NCI-H146 (cell line): ENCODE measurements around the gene TBC1D13.
"Not testable (repeated sequence)": the region's sequence is repeated elsewhere in the genome, so short reads cannot be mapped to it uniquely, and the experiment has no call there.

Experiments used
- DNase-seq: peaks from one replicate; lab custom pipeline; 2025; lab: John Stamatoyannopoulos, UW

The TBC1D13 gene, protein sequence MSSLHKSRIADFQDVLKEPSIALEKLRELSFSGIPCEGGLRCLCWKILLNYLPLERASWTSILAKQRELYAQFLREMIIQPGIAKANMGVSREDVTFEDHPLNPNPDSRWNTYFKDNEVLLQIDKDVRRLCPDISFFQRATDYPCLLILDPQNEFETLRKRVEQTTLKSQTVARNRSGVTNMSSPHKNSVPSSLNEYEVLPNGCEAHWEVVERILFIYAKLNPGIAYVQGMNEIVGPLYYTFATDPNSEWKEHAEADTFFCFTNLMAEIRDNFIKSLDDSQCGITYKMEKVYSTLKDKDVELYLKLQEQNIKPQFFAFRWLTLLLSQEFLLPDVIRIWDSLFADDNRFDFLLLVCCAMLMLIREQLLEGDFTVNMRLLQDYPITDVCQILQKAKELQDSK

GRCh38 chr9:128786681-128787601 is at the start of gene TBC1D13:
TBC1D13 (plus strand) TSS chr9:128787253; CDS start chr9:128787354, 101 bp downstream.
- peak; percentile 72 for DNase-seq

DNA sequence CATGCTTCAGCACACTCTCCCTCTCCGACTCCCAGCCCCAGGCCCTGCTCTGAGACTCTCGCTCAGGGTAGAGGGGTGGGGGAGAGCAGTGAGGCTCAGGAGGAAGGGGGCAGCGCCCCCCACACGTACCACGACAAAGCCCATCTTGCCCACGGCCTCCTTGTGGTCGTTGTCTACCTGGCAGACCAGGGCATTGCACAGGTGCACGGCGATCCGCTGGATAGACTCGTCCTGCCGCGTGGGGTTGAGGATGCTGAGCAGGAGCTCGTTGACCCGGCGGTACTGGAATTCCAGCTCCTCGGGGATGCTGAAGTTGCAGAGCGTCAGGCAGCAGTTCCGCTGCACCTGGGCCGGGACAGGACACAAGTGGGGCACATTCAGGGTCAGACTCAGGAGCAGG is 44.7 kb upstream of the TBC1D13 start:
- DNase-seq, result no peak

- no peak for DNase-seq
Observed at GRCh38 chr9:128743421-128743820, 43.6 kb upstream of the TBC1D13 start.

DNA sequence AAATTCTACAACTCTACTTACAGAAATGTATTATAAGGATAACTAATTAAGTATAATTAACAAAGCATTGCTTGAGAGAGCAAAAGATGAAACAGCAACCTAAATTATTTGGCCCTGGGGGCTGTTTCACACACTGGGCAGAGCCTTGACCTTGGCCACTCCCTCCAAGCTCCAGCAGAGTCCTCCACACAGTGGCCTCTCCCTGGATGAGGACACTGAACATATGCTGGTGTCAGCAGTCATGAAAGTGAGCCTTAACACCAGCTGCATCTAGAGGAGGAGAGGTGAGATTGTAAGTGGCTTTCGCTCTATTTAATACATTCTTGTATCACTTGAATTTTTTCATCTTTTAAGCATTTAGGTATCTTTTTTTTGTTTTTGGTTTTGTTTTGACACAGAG is 39.8 kb upstream of the TBC1D13 start:
- no peak for DNase-seq

- DNase-seq, result no peak
Observed at GRCh38 chr9:128750926-128751595, 36.0 kb upstream of the TBC1D13 start.

DNA sequence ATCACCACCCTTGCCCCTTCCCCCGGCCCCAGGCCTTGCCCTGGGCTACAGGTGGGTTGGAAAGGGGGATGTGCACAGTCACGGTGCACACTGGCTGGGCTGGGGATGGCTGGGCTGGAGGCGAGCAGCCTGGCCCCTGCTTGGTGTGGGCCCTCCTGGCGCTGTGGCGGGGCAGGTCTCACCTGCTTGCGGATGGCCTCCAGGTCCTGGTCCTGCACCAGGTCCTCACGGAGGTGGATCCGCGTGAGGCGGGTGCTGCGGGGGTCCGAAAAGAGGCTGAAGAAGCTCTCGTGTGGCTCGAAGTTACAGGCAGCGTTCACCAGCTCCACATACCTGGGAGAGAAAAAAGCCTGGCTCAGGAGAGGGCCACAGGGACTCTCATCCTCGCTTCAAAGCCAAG is 33.4 kb upstream of the TBC1D13 start:
- DNase-seq, result no peak

- no peak for DNase-seq
Observed at GRCh38 chr9:128757602-128758001, 29.5 kb upstream of the TBC1D13 start.

- no peak for DNase-seq
Observed at GRCh38 chr9:128762671-128763449, 24.2 kb upstream of the TBC1D13 start.

GRCh38 chr9:128764361-128764760 is 22.7 kb upstream of the TBC1D13 start:
- no peak for DNase-seq

GRCh38 chr9:128765499-128765898 is 21.6 kb upstream of the TBC1D13 start:
- no peak for DNase-seq

DNA sequence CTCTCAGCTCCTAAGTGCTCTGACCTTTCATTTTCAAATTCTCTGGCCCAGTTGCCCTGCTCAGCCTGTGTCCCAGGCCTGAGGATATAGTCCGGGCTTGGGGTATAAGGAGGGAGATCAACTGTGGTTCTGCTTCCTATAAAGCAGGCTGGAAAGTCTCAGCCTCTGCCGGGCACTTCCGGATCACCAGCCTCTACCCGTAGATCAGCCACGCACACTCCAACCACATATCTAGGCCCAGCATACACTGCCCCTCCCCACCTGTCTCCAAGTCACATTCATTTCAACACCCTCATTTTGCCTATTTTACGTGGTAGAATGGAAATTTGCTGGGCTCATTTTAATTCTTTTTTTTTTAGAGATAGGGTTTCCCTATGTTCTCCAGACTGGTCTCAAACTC is 18.4 kb upstream of the TBC1D13 start:
- DNase-seq, result no peak

DNA sequence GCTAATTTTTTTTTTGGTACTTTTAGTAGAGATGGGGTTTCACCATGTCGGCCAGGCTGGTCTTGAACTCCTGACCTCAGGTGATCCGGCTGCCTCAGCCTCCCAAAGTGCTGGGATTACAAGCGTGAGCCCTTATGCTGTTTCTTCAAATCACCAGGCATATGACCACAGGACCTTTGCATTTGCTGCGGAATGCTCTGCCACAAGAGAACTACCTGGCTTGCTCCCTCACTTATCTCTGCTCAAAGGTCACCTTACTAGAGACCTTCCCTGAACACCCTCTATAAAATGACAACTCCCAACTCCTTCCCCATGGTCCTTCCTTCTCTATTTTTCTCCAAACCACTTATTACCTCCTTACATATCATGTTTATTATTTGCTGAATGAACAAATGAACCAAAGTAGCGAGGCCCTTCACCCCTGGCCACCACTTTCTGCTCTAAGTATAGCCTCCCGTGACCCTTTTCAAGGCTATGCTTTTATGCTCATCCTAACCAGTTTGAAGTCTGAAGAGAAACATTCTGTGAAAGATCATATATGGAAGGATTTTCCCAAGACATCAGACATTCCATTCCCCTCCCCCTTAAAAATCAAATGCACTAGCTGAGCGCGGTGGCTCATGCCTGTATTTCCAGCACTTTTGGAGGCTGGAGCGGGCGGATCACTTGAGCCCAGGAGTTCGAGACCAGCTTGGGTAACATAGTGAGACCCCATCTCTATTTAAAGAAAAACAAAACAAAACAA is 16.6 kb upstream of the TBC1D13 start:
- no peak for DNase-seq

GRCh38 chr9:128771094-128771721 is 15.8 kb upstream of the TBC1D13 start:
- DNase-seq, result peak; percentile 37

- peak; percentile 83 for DNase-seq
Observed at GRCh38 chr9:128771745-128772519, 15.1 kb upstream of the TBC1D13 start, which contains the start of gene ZER1. ZER1 (minus strand) TSS chr9:128771927; CDS start chr9:128755565, 16,362 bp downstream.

- no peak for DNase-seq
Observed at GRCh38 chr9:128773049-128773448, 14.0 kb upstream of the TBC1D13 start.

DNA sequence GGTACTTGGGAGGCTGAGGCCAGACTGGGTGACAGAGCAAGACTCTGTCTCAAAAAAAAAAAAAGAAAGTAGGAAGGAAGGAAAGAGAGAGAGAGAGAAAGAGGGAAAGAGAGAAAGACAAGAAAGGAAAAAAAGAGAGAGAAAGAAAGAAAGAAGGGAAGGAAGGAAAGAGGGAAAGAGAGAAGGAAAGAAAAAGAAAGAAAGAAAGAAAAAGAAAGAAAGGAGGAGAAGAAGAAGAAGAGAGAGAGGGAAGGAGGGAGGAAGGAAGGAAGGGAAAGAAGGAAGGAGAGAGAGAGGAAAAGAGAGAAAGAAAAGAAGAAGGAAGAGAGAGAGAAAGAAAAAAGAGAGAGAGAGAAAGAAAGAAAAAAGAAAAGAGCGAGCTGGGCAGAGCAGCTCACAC is 12.2 kb upstream of the TBC1D13 start:
- no peak for DNase-seq

GRCh38 chr9:128780093-128780492 is 7.0 kb upstream of the TBC1D13 start:
- DNase-seq, result not testable (repeated sequence)

DNA sequence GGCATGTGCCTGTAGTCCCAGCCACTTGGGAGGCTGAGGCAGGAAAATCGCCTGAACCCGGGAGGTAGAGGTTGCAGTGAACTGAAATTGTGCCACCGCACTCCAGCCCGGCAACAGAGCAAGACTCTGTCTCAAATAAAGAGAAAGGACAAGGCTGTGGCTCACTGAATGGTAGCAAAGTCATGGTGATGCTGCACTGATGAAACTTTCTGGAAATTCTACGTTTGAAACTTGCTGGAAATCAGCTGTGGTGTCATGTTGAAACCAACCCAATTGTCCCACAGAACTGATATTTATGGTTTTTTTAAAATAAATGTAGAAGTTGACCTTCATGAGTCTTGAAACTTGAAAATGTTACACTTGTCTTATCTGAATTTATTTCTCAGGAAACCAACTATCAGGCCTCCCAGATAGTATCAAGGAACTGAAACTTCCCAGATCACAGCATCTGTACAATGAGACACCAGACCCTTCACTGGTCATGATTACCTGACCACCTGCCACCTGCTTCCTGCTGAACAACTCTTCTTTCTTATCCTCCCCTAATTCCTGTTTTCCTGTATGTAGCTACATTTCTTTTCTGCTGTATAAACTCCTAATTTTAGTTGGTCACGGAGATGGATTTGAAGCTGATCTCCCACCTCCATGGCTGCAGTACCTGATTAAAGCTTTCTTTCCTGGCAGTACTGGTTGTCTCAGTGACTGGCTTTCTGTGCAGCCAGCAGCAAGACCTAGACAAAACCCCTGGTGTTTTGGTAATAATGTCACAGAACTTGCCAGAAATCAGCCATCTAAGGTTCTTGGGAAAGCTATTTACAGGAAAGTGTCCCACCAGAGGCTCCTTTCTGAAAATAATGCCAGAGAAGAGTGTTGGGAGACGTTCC is 5.6 kb upstream of the TBC1D13 start:
- no peak for DNase-seq
